GM19463 (cell line): Measurements from ENCODE around the gene ZNF888.
"Not testable (repeated sequence)": the region's sequence is repeated elsewhere in the genome, so short reads cannot be mapped to it uniquely, and the experiment has no call there.

Source experiments
- ATAC-seq: cut with Tn5 transposase; IDR thresholded peaks from one replicate; pipeline ENCODE4 v1.9.1; 2021; ENCODE audit warnings: mild to moderate bottlenecking, moderate library complexity; ENCODE audit not compliant: unreplicated experiment

Gene ZNF888

GRCh38 chr19:52880895-52881389, 42.3 kb downstream of the ZNF888 start:
- no peak for ATAC-seq

GRCh38 chr19:52872996-52873395, 50.2 kb downstream of the ZNF888 start:
- ATAC-seq: not testable (repeated sequence)

- ATAC-seq: no peak
These were observed 51.8 kb downstream of the ZNF888 start for GRCh38 chr19:52871466-52871865.

- ATAC-seq: not testable (repeated sequence)
These were observed 55.2 kb downstream of the ZNF888 start for GRCh38 chr19:52868031-52868430.

GRCh38 chr19:52857378-52858191, 65.6 kb downstream of the ZNF888 start, which contains the start of gene ZNF468:
TSS of gene ZNF468 (minus strand) at chr19:52857619. CDS start at chr19:52854272, 3,347 bp downstream.
- peak; percentile 98 for ATAC-seq

- ATAC-seq: not testable (repeated sequence)
These were observed 66.5 kb downstream of the ZNF888 start for GRCh38 chr19:52856540-52857377.
